ENCODE data around the gene ARHGAP15. TPM values are rescaled to one million over a fixed set of nuclear protein-coding genes. Genes with fewer than 3 reads are reported as not detected.

The ARHGAP15 gene
- polyA plus RNA-seq, 1 donor from 2014 or later: 0.30 TPM

DNA sequence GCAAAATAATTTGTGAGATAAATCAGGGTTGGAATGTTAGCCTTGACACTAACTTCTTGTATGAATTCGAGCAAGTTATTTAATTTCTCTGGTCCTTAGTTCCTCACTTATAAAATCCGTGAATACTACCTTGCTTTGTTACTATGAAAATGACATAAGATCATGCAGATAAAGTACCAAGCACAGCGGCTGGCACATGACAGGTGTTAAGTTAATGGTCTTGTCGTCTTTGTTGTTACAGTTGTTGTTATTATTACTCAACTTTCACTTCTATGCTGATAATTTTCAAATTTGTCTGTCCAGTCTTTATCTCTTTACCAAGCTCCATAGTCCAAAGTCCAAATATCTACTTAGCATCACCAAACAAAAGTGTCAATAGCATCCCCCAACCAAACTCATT is 482.1 kb downstream of the ARHGAP15 start:
- Histone ChIP-seq H2AFZ (ENCODE audit: low read depth, low read length) (no peak overlapping the region), H3F3A (ENCODE audit: insufficient read depth, low read length, poor library complexity, severe bottlenecking) (no peaks in the 10 kb centered on the region), H3K4me3 (ENCODE audit: low read length) (no peak overlapping the region), H3K27me3 (ENCODE audit: insufficient read depth, low read depth, low read length) (peaks cover 3% of the 10 kb centered on the region), H3K27ac (ENCODE audit: low read length) (no peak overlapping the region), H3K9me3 (ENCODE audit: low read length) (no peaks in the 10 kb centered on the region), H3K79me2 (replicated peaks; ENCODE audit: insufficient read depth, low read length) (no peaks in the 10 kb centered on the region), H4K20me1 (ENCODE audit: insufficient read depth) (no peaks in the 10 kb centered on the region), H3K9me2 (ENCODE audit: insufficient read depth, low read length) (no peaks in the 10 kb centered on the region), H3K9ac (ENCODE audit: low read length) (no peak overlapping the region), H3K4me2 (ENCODE audit: low read length) (no peak overlapping the region), H3K36me3 (ENCODE audit: insufficient read depth, low read length) (no peaks in the 10 kb centered on the region)
- TF ChIP-seq RAD21 (conservative IDR thresholded peaks at IDR 0.05): no peak
- TF ChIP-seq, protein P1, sequence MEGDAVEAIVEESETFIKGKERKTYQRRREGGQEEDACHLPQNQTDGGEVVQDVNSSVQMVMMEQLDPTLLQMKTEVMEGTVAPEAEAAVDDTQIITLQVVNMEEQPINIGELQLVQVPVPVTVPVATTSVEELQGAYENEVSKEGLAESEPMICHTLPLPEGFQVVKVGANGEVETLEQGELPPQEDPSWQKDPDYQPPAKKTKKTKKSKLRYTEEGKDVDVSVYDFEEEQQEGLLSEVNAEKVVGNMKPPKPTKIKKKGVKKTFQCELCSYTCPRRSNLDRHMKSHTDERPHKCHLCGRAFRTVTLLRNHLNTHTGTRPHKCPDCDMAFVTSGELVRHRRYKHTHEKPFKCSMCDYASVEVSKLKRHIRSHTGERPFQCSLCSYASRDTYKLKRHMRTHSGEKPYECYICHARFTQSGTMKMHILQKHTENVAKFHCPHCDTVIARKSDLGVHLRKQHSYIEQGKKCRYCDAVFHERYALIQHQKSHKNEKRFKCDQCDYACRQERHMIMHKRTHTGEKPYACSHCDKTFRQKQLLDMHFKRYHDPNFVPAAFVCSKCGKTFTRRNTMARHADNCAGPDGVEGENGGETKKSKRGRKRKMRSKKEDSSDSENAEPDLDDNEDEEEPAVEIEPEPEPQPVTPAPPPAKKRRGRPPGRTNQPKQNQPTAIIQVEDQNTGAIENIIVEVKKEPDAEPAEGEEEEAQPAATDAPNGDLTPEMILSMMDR (IDR thresholded peaks at IDR 0.05; ENCODE audit: poor library complexity, severe bottlenecking): no peak
- TF ChIP-seq SMC3 (conservative IDR thresholded peaks at IDR 0.05; ENCODE audit: poor library complexity): no peak
- TF ChIP-seq EZH2 (IDR thresholded peaks at IDR 0.05; ENCODE audit: borderline replicate concordance, insufficient read depth, low read length, poor library complexity, severe bottlenecking): no peak
- no peak for TF ChIP-seq REST (IDR thresholded peaks at IDR 0.05; ENCODE audit: borderline replicate concordance)
- no peak for TF ChIP-seq EP300 (conservative IDR thresholded peaks at IDR 0.05; ENCODE audit: poor library complexity, severe bottlenecking)
- TF ChIP-seq MXI1 (conservative IDR thresholded peaks at IDR 0.05; ENCODE audit: poor library complexity, severe bottlenecking): no peak
- no peak for TF ChIP-seq POLR2AphosphoS5 (IDR thresholded peaks at IDR 0.05)
- no peak for TF ChIP-seq TAF1 (IDR thresholded peaks at IDR 0.05; ENCODE audit: low read depth)

DNA sequence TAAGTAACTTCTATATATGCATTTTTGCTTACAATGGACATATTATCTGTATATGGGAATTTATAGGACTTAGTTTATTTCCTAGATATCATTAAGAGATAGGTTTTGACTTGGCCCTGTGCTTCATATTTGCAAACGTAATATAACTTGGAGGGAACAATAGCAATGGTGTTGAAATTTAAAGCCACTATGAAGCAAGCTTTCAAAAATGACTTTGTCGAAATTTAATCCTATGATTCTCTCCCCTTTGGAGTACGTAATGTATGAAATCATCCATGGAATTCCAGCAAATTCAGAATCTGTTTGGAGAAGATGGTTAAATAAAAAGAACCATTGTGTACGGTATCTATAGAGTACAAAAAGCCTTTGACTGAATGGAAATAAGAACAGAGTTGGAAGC is 486.3 kb downstream of the ARHGAP15 start:
- no peak overlapping the region for H3K4me3 ChIP-seq (ENCODE audit: low read length)
- no peak overlapping the region for H3K27ac ChIP-seq (ENCODE audit: low read length)
- H3K4me2 ChIP-seq (ENCODE audit: low read length): no peak overlapping the region
- H3K9me2 ChIP-seq (ENCODE audit: insufficient read depth, low read length): no peaks in the 10 kb centered on the region
- H4K20me1 ChIP-seq (ENCODE audit: insufficient read depth): no peaks in the 10 kb centered on the region
- no peaks in the 10 kb centered on the region for H3K36me3 ChIP-seq (ENCODE audit: insufficient read depth, low read length)
- no peak for TF ChIP-seq MXI1 (conservative IDR thresholded peaks at IDR 0.05; ENCODE audit: poor library complexity, severe bottlenecking)
- TF ChIP-seq REST (IDR thresholded peaks at IDR 0.05; ENCODE audit: borderline replicate concordance): no peak
- no peaks in the 10 kb centered on the region for H3K9me3 ChIP-seq (ENCODE audit: low read length)
- H3F3A ChIP-seq (ENCODE audit: insufficient read depth, low read length, poor library complexity, severe bottlenecking): no peaks in the 10 kb centered on the region
- H2AFZ ChIP-seq (ENCODE audit: low read depth, low read length): no peak overlapping the region
- no peaks in the 10 kb centered on the region for H3K27me3 ChIP-seq (ENCODE audit: insufficient read depth, low read depth, low read length)
- no peak overlapping the region for H3K9ac ChIP-seq (ENCODE audit: low read length)
- no peaks in the 10 kb centered on the region for H3K79me2 ChIP-seq (replicated peaks; ENCODE audit: insufficient read depth, low read length)
